Glutamatergic neuron (in vitro differentiated cells): ENCODE results near the gene ZSWIM1. TPM values are rescaled to one million over a fixed set of nuclear protein-coding genes. Genes with fewer than 3 reads are reported as not detected.

ENCODE experiments used
- DNase-seq: peaks from one replicate; pipeline ENCODE4 v3.0.0; 2022
- H3K27ac Mint-ChIP-seq: one replicate; pipeline ENCODE4 v1.8.0; 2020; ENCODE audit warnings: mild to moderate bottlenecking, mixed read lengths, inconsistent platforms; ENCODE audit not compliant: unreplicated experiment
- H3K27me3 Mint-ChIP-seq: one replicate; pipeline ENCODE4 v1.8.0; 2020; ENCODE audit warnings: mild to moderate bottlenecking, moderate library complexity, mixed read lengths, inconsistent platforms; ENCODE audit not compliant: unreplicated experiment
- H3K36me3 Mint-ChIP-seq: one replicate; pipeline ENCODE4 v1.8.0; 2020; ENCODE audit warnings: mild to moderate bottlenecking, mixed read lengths, inconsistent platforms; ENCODE audit not compliant: unreplicated experiment
- H3K4me1 Mint-ChIP-seq: one replicate; pipeline ENCODE4 v1.8.0; 2020; ENCODE audit warnings: mild to moderate bottlenecking, low read depth, mixed read lengths, inconsistent platforms; ENCODE audit not compliant: unreplicated experiment
- H3K4me3 Mint-ChIP-seq: one replicate; pipeline ENCODE4 v1.8.0; 2020; ENCODE audit warnings: mild to moderate bottlenecking, mixed read lengths, inconsistent platforms; ENCODE audit not compliant: unreplicated experiment
- H3K9me3 Mint-ChIP-seq: one replicate; pipeline ENCODE4 v1.8.0; 2020; ENCODE audit warnings: mild to moderate bottlenecking, moderate library complexity, mixed read lengths, inconsistent platforms; ENCODE audit not compliant: unreplicated experiment
- CTCF ChIP-seq: fragments of 200-600 bp; sonication (generic); IDR thresholded peaks from one replicate; pipeline ENCODE4 v1.5.0; 2021; ENCODE audit not compliant: partially characterized antibody, unreplicated experiment
- total RNA-seq: library from RNA; stranded (reverse); fragmentation: NEBNext Ultra II Directional; extraction: Animal tissue kit (Norgen Biotek cat#: 25700); gene quantifications from one replicate; pipeline ENCODE4 v1.2.1, GENCODE V29; 2021; ENCODE audit not compliant: unreplicated experiment

ZSWIM1 gene
- total RNA-seq, 1 donor from 2014 or later: 10.2 TPM

GRCh38 chr20:45892828-45893500 is 11.9 kb downstream of the ZSWIM1 start:
- Mint-ChIP-seq H3K27me3 (peaks cover 13% of the 10 kb centered on the region), H3K4me1 (peaks cover 6% of the 10 kb centered on the region), H3K36me3 (no peaks in the 10 kb centered on the region), H3K4me3 (peak overlapping the region; percentile 78), H3K27ac (no peak overlapping the region), H3K9me3 (peaks cover 11% of the 10 kb centered on the region)
- TF ChIP-seq CTCF: no peak
- no peak for DNase-seq

GRCh38 chr20:45893831-45894230 is 12.8 kb downstream of the ZSWIM1 start:
- Mint-ChIP-seq H3K27ac (no peak overlapping the region), H3K36me3 (no peaks in the 10 kb centered on the region), H3K27me3 (peaks cover 14% of the 10 kb centered on the region), H3K9me3 (peaks cover 11% of the 10 kb centered on the region), H3K4me3 (peak overlapping the region; percentile 28), H3K4me1 (peaks cover 6% of the 10 kb centered on the region)
- DNase-seq: no peak
- no peak for TF ChIP-seq CTCF

GRCh38 chr20:45894797-45895196 is 13.8 kb downstream of the ZSWIM1 start:
- DNase-seq: no peak
- Mint-ChIP-seq H3K9me3 (peaks cover 11% of the 10 kb centered on the region), H3K4me3 (no peak overlapping the region), H3K4me1 (peaks cover 8% of the 10 kb centered on the region), H3K27ac (no peak overlapping the region), H3K36me3 (no peaks in the 10 kb centered on the region), H3K27me3 (peaks cover 17% of the 10 kb centered on the region)
- no peak for TF ChIP-seq CTCF

- no peaks in the 10 kb centered on the region for H3K36me3 Mint-ChIP-seq
Observed at GRCh38 chr20:45896641-45897161, 15.7 kb downstream of the ZSWIM1 start.

More at GRCh38 chr20:45896641-45897161, 15.7 kb downstream of the ZSWIM1 start:
- no peak for DNase-seq
- Mint-ChIP-seq H3K9me3 (peaks cover 7% of the 10 kb centered on the region), H3K27ac (no peak overlapping the region), H3K4me3 (no peak overlapping the region), H3K4me1 (peaks cover 8% of the 10 kb centered on the region), H3K27me3 (peaks cover 13% of the 10 kb centered on the region)
- TF ChIP-seq CTCF: no peak
